ENCODE measurements around the gene PNPT1. TPM values are rescaled to one million over a fixed set of nuclear protein-coding genes. Genes with fewer than 3 reads are reported as not detected.
A peak's percentile ranks its signal among the peaks of the same experiment; 100 is the strongest.

PNPT1 gene
- total RNA-seq, 4 donors from 2014 or later: 5.6 to 10.4 (median 8.9) TPM

DNA sequence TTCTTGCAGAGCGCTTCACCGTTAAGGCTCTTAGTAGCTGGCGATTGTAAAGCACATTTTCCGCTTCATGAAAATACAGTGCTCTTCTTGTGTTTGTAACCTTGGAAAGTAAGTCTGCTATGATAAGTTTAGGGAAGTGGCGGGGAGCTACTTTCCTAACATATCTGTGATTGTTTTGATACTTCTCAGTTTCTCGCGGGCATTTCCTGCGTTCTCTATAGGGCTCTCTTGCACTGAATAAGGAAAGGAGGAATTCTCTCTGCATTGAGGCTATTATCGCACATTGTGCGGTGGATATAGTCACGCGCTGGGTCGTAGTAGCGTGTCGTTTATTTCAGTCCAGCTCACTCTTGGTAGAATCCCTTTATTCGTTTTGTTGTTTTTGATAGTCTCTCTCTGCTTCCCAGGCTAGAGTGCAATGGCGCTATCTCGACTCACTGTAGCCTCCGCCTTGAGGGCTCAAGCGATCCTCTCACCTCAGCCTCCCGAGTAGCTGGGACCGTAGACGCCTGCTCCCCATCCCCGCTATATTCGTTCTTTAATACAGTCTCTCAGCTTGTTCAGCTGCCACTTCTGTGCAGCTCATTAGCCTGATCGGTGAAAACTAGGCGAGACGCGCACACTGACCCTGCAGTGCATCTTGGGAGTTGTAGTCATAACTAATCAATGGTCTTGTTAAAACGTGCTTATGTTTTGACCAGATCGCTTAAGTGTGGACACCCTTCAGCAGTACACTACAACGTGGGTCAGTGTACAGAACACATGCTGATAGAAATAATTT is 75.2 kb downstream of the PNPT1 start:
- TF ChIP-seq CTCF (IDR thresholded peaks at IDR 0.05) (no peak), POLR2A (IDR thresholded peaks at IDR 0.05) (no peak)
- intact Hi-C loops (cut with DNase I; ENCODE audit: low total_unique reads): no loop called here

DNA sequence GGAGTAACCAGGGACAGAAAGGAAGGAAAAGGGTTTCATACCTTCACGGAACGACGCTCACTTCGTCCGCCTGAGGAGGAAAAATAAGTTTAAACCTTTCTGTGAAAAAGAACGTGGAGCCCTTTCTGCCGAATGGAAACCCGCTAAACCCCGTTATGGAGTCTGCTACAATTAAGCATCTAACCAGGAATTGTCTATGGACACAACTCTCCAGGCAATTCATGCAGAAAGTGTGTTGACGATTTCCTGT is 75.7 kb downstream of the PNPT1 start:
- H3K4me3 ChIP-seq (ENCODE audit: low read depth, poor library complexity, severe bottlenecking): peak overlapping the region; percentile 73
- 1% methylated on average over 10 of the region's 10 CpGs for WGBS, 2 donors
- intact Hi-C loops (cut with DNase I; ENCODE audit: low total_unique reads): no loop called here
- TF ChIP-seq POLR2A (IDR thresholded peaks at IDR 0.05): no peak
- TF ChIP-seq CTCF (IDR thresholded peaks at IDR 0.05): no peak
- no peak for DNase-seq (ENCODE audit: low spot score in 2 of 2)

More for the DNA sequence above, 75.2 kb downstream of the PNPT1 start:
- 0% methylated on average over 32 of the region's 32 CpGs for WGBS, 2 donors
- DNase-seq (ENCODE audit: low spot score in 2 of 2): peak; percentile 51 to 87
- H3K4me3 ChIP-seq (ENCODE audit: low read depth, poor library complexity, severe bottlenecking): peak overlapping the region; percentile 73

- 0 to 1% methylated on average over 65 to 81 of the region's 82 CpGs for WGBS, 2 donors
- peak within 1 kb of the TSS; percentile 98 for H3K4me3 ChIP-seq (ENCODE audit: low read depth, poor library complexity, severe bottlenecking)
- peak; percentile 99 to 100 for DNase-seq (ENCODE audit: low spot score in 2 of 2)
- TF ChIP-seq CTCF (IDR thresholded peaks at IDR 0.05) (peak in 1 of 3 donors; percentile 79), POLR2A (IDR thresholded peaks at IDR 0.05) (peak in 1 of 2 donors; percentile 81)
- intact Hi-C loops (cut with DNase I; ENCODE audit: low total_unique reads): no loop called here
Measured at GRCh38 chr2:55617175-55618024, 76.2 kb downstream of the PNPT1 start, which contains the start of gene PPP4R3B. PPP4R3B (minus strand) TSS chr2:55617622; CDS start chr2:55617285, 337 bp downstream.

DNA sequence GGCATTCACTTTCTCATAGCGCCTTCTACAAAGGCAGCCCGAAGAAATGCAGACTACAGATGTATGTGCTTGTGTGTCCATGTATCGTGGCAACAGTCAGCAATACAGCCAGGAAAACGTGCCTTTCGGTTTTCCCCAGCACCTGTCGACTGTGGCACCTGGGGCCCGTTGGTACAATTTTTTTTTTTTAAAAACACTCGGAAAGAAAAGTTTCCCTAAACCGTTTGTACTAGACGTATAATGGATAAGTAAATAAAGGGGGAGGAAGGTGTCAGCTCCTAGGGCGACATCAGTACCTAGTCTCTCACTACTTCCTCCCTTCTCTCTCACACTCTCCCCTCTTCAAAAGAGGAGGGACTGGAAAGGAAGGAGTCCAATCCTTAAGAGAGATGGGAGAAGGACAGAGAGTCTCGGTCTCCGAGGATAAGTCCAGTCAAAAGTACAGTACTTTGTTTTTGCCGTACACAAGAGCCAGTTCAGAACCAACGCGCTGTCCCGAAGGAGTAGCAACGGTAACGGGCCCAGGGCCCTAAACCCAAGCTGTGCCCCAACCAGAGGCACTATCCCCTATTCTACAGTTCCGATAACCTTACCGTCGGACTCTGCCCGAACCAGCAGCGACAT is 77.0 kb downstream of the PNPT1 start:
- no peak for DNase-seq (ENCODE audit: low spot score in 2 of 2)
- WGBS, 2 donors: 0% methylated on average over 20 to 24 of the region's 24 CpGs
- no peak for TF ChIP-seq POLR2A (IDR thresholded peaks at IDR 0.05)
- TF ChIP-seq CTCF (IDR thresholded peaks at IDR 0.05): no peak
- intact Hi-C loops (cut with DNase I; ENCODE audit: low total_unique reads): no loop called here
- peak overlapping the region; percentile 98 for H3K4me3 ChIP-seq (ENCODE audit: low read depth, poor library complexity, severe bottlenecking)

GRCh38 chr2:55611997-55612396 is 81.6 kb downstream of the PNPT1 start:
- WGBS, 2 donors: 81 to 92% methylated on average over 1 of the region's 1 CpG
- H3K4me3 ChIP-seq (ENCODE audit: low read depth, poor library complexity, severe bottlenecking): no peak overlapping the region
- no peak for DNase-seq (ENCODE audit: low spot score in 2 of 2)
- TF ChIP-seq POLR2A (IDR thresholded peaks at IDR 0.05) (no peak), CTCF (IDR thresholded peaks at IDR 0.05) (no peak)
- intact Hi-C loops (cut with DNase I; ENCODE audit: low total_unique reads): no loop called here
